ENCODE data around the gene MAST4.

- TF ChIP-seq POLR2AphosphoS5 (IDR thresholded peaks at IDR 0.05; ENCODE audit: low read depth, low read length) = no peak
- TF ChIP-seq POLR2A (IDR thresholded peaks at IDR 0.05; ENCODE audit: low read depth, low read length) = no peak
- no peak for TF ChIP-seq TAF1 (IDR thresholded peaks at IDR 0.05; ENCODE audit: borderline replicate concordance, low read depth, low read length)
Observed at GRCh38 chr5:67141644-67142043, 545.5 kb downstream of the MAST4 start.

All from GM12892 (cell line).